GM19397 (cell line): ENCODE results near the gene ARHGAP32.

Source experiments
- ATAC-seq: cut with Tn5 transposase; IDR thresholded peaks from one replicate; pipeline ENCODE4 v1.9.1; 2021; ENCODE audit warnings: mild to moderate bottlenecking, moderate library complexity; ENCODE audit not compliant: unreplicated experiment

Gene ARHGAP32

GRCh38 chr11:129117595-129118350 is 74.4 kb downstream of the ARHGAP32 start:
- ATAC-seq, result no peak

- no peak for ATAC-seq
Observed at GRCh38 chr11:129115652-129116586, 76.2 kb downstream of the ARHGAP32 start.

- ATAC-seq, result no peak
Observed at GRCh38 chr11:129109701-129110100, 82.4 kb downstream of the ARHGAP32 start.

GRCh38 chr11:129106788-129107187 is 85.3 kb downstream of the ARHGAP32 start:
- no peak for ATAC-seq

- no peak for ATAC-seq
Observed at GRCh38 chr11:129102756-129103155, 89.4 kb downstream of the ARHGAP32 start.

GRCh38 chr11:129102225-129102624 is 89.9 kb downstream of the ARHGAP32 start:
- ATAC-seq, result no peak

- no peak for ATAC-seq
Observed at GRCh38 chr11:129093283-129093682, 98.8 kb downstream of the ARHGAP32 start.

GRCh38 chr11:129090056-129090455 is 102.1 kb downstream of the ARHGAP32 start:
- no peak for ATAC-seq

GRCh38 chr11:129089279-129089678 is 102.8 kb downstream of the ARHGAP32 start:
- ATAC-seq, result no peak

GRCh38 chr11:129086976-129087375 is 105.1 kb downstream of the ARHGAP32 start:
- no peak for ATAC-seq

- no peak for ATAC-seq
Observed at GRCh38 chr11:129077191-129077590, 114.9 kb downstream of the ARHGAP32 start.

GRCh38 chr11:129075757-129076156 is 116.4 kb downstream of the ARHGAP32 start:
- ATAC-seq, result no peak

GRCh38 chr11:129067454-129067853 is 124.7 kb downstream of the ARHGAP32 start:
- ATAC-seq, result no peak

GRCh38 chr11:129066229-129066628 is 125.9 kb downstream of the ARHGAP32 start:
- ATAC-seq, result no peak

- ATAC-seq, result no peak
Observed at GRCh38 chr11:129063118-129063517, 129.0 kb downstream of the ARHGAP32 start.

GRCh38 chr11:129061492-129062230 is 130.5 kb downstream of the ARHGAP32 start:
- ATAC-seq, result no peak

GRCh38 chr11:129056916-129057315 is 135.2 kb downstream of the ARHGAP32 start:
- no peak for ATAC-seq

- ATAC-seq, result no peak
Observed at GRCh38 chr11:129055196-129055595, 136.9 kb downstream of the ARHGAP32 start.

- no peak for ATAC-seq
Observed at GRCh38 chr11:129048911-129049310, 143.2 kb downstream of the ARHGAP32 start.

- no peak for ATAC-seq
Observed at GRCh38 chr11:129045150-129045549, 147.0 kb downstream of the ARHGAP32 start.

GRCh38 chr11:129042503-129042902 is 149.6 kb downstream of the ARHGAP32 start:
- ATAC-seq, result no peak
